Fibroblast of the conjunctiva (primary cell): ENCODE measurements around the gene MYBPC3.
"Not testable (repeated sequence)": the region's sequence is repeated elsewhere in the genome, so short reads cannot be mapped to it uniquely, and the experiment has no call there.

Experiments used
- DNase-seq: peaks from one replicate; pipeline ENCODE4 v3.0.0-alpha.2; 2010; ENCODE audit warnings: low read depth

The MYBPC3 gene

DNA sequence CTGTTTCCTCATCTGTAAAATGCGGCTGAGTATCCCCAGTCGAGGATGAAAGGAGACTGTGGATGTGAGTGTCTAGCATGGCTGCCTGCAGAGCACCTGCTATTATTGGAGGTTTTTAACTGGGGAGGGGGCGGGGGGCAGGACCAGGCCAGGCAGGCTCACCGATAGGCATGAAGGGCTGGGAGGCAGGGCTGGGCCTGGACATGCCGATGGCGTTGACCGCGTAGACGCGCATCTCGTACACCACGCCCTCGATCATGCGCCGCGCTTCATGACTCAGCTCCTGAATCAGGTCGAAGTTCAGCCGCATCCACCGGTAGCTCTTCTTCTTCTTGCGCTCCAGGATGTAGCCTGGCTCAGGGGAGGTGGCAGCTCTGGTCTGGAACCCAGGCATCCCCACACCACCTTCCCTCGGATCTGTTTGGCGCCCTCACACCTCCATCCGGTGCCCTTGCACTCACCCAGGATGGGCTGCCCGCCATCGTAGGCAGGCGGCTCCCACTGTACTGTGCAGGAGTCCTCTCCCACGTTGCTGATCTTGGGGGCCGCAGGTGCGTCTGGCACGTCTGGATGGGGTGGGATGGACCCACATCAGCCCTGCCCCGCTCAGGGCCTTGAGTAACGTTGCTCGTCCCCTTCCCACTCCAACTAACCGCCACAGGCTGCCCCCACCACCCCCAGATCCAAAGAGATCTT, 15.1 kb downstream of the MYBPC3 start:
- DNase-seq: no peak

DNA sequence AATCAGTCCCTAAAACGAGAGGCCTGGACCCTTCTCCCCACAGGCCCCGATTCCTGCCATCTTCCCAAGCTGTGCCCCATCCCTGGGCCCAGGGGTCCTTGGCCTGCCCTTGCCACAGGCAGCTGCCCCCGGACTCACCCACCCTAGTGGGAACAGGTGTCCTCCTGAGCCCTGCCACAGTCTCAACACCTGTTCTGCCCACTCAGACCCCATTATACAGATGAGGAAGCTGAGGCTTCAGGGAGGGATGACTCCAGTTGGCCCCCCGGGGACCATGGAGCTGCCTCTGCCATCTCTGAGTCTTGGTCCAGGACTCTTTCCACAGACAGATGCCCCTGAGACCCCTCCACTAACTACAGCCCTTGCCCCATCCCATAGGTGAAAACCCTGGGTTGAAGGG, 15.9 kb downstream of the MYBPC3 start:
- no peak for DNase-seq

- DNase-seq: no peak
Measured at GRCh38 chr11:47335733-47336132, 16.8 kb downstream of the MYBPC3 start.

DNA sequence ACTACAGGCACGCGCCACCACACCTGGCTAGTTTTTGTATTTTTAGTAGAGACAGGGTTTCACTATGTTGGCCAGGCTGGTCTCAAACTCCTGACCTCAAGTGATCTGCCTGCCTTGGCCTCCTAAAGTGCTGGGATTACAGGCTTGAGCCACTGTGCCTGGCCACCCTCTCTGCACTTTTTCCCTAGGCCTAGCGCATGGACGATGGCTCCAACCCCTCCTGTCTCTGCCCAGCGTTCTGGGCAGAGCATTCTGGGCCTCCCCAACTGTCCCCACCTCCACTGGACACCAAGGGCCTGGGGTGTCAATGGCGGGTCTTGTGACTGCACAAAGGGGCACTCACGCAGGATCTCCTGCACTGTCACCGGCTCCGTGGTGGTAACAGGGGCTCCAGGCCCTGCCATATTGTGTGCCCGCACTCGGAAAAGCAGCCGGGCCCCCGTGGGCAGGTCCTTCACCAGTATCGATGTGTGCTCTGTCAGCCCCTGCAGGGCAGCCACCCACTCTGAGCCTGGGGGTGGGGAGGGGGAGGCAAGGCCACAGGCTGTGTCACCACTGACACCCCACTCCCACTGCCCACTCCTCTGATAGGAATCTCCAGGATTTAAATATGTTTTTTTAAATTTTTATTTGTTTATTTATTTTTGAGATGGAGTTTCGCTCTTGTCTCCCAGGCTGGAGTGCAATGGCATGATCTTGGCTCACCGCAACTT, 17.6 kb downstream of the MYBPC3 start:
- not testable (repeated sequence) for DNase-seq

DNA sequence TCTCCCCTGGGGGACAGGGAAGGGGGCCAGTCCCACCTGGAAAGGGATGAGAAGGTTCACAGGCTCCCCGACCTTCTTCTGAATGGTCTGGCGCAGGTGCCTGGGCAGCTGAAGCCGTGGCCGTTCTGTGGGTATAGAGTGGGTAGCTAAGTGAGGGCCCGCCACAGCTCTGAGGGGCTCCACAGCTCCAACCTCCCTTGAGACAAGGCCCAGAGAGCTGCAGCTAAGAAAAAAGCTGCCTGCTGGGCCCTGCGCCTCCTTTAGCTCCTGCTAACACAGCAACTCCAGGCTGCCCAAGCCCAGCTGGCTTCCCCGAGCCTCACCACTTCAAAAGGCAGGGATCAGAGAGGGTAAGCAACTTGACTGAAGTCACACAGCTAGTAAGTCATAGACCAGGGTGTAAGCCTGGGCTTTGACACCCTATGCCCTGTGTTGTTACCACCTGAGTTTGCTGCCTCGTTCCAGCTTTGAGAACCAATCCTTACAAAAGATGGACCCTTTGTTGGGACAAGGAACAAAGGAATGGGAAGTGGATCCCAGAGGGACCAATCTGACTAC, 18.5 kb downstream of the MYBPC3 start:
- DNase-seq: no peak

DNA sequence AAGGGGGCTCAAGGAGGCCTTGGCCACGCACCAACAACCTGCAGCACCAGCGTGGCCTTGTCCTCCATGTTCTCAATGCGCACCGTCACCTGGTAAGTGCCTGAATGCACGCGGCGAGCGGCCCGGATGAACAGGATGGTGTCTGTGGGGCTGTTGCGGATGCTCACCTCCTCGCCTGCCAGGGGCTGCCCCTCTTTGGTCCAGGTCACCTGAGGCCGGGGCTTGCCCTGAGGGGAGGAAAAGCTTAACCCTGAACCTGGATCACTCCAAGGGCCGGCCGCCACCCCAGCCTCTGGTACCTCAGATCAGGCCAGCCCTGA, 19.0 kb downstream of the MYBPC3 start:
- DNase-seq: no peak

- DNase-seq: no peak
Measured at GRCh38 chr11:47332791-47333525, 19.5 kb downstream of the MYBPC3 start.

GRCh38 chr11:47332303-47332711, 20.2 kb downstream of the MYBPC3 start:
- no peak for DNase-seq

DNA sequence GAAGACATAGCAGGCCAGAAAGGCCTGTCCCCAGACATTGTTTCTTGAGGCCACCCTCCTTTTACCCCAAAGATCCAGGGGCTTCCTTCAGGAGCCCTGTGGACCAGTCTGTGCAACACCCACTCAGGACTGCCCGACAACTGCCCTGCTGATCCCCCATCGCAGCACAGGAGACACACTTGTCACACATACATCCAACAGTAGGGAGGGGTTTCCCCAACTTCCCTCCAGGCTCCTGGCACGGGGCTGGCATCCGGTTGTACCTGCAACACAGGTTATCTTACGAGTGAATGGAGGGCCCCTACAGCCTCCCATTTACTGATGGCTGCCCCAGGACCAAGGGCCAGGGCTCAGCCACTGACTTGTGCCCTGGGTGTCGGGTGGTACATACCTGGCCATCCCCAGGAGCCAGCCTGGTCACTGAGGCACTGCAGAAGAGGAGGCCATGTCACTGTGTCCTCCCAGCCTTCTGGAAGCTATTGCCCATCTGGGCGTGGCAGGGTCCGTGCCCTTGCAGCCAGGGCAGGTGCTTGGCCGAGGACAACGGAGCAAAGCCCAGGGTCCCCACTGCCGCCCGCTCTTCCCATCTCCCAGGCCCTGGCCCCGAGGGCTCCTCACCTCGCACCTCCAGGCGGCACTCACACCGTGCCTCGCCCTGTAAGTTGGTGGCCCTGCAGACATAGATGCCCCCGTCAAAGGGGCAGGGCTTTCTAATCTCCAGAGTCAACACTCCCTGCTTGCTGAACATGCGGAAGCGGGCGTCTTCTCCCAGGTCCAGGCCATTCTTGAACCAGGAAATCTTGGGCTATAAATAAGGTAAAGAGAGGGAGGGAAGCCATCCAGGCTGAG, 20.8 kb downstream of the MYBPC3 start:
- no peak for DNase-seq

- DNase-seq: no peak
Measured at GRCh38 chr11:47329987-47330931, 22.2 kb downstream of the MYBPC3 start.

DNA sequence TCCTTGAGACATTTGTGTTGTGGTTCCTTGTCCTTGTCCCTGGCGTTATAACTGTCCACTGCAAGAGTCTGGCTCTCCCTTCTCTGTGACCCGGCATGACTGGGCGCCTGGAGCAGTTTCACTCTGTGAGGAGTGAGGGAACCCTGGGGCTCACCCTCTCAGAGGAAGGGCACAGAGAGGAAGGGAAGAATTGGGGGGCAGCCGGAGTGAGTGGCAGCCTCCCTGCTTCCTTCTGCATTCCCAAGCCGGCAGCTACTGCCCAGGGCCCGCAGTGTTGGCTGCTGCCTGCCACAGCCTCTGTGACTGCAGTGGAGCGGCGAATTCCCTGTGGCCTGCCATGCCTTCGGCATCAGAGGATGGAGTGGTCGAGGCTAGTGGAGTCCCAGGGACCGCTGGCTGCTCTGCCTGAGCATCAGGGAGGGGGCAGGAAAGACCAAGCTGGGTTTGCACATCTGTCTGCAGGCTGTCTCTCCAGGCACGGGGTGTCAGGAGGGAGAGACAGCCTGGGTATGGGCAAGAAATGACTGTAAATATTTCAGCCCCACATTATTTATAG, 23.0 kb downstream of the MYBPC3 start:
- no peak for DNase-seq

- DNase-seq: no peak
Measured at GRCh38 chr11:47328449-47329390, 23.8 kb downstream of the MYBPC3 start.

DNA sequence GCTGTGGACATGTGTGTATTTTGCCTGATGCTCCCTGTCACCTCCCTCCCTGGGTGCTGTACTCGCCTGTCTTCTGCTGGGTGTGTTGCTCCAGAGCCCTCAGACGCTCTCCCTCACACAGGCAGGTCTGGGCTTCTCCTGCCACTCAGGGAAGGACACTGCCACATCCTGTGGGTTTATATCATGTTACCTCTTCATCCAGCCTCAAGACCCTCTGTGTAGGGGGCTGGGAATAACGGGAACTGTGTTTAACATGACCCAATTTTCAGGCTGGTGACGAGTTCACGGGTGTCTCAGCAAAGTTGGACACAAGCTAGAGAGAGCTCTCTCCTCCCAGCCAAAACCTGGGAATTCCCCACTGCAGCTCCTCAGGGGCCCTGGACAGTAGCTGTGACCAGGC, 24.6 kb downstream of the MYBPC3 start:
- no peak for DNase-seq

DNA sequence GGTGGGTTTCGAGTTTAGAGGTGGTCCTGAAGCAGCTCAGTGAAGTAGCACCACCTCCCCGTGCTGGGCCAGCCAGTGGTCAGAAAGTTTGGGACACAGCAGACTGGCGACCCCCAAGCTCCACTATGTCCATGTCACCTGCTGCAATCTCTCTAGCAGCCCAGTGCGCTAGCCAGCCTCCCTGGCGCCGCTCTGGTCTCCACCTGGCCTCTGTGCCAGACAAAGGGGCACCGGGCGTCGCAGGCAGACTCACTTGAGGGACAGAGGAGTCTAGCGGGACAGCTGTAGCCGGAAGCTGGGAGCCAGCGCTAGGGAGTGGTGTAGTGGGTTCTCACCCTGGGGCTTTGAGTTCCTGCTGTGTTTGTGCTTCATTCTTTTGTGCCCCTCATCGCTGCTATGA, 25.5 kb downstream of the MYBPC3 start:
- DNase-seq: no peak

GRCh38 chr11:47326198-47326597, 26.3 kb downstream of the MYBPC3 start:
- DNase-seq: no peak

GRCh38 chr11:47325271-47326041, 27.0 kb downstream of the MYBPC3 start:
- DNase-seq: no peak

DNA sequence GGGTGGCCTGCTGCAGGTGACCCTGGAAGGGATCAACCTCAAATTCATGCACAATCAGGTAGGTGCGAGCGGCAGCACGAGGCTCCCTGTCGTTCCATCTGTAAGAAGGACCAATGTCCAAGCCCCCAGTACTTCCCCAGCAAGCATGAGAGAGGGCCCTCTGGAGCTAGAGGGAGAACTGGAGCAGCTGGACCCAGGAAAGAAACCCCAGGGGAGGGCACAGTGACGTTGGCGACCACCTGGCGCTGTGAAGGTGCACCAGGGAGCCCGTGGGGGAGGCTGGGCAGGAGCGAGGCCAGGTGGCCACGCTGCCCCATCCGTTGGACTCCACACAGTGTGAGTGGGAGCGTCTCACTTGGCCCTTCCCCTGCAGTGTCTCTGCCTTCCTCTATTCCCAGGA, 28.0 kb downstream of the MYBPC3 start:
- no peak for DNase-seq

- DNase-seq: no peak
Measured at GRCh38 chr11:47318166-47318565, 34.3 kb downstream of the MYBPC3 start.
